ENCODE data around the gene RMDN3.

The RMDN3 gene

GRCh38 chr15:40762919-40763800 is 8.1 kb upstream of the RMDN3 start:
- H3K27ac ChIP-seq (ENCODE audit: low read length): no peak overlapping the region
- no peaks in the 10 kb centered on the region for H3K9me3 ChIP-seq (ENCODE audit: control insufficient read depth, low read depth, low read length)
- peak overlapping the region; percentile 66 for H3K9ac ChIP-seq (ENCODE audit: low read length)
- peak overlapping the region; percentile 74 for H3K4me3 ChIP-seq (ENCODE audit: low read length)
- peaks cover 19% of the 10 kb centered on the region for H3K27me3 ChIP-seq (ENCODE audit: control insufficient read depth, insufficient read depth, low read length)
- H3K36me3 ChIP-seq (ENCODE audit: control insufficient read depth, low read depth, low read length): no peaks in the 10 kb centered on the region
- H3K4me1 ChIP-seq (ENCODE audit: control insufficient read depth, low read depth, low read length): peaks cover 13% of the 10 kb centered on the region

GRCh38 chr15:40759961-40760360 is 4.9 kb upstream of the RMDN3 start:
- no peaks in the 10 kb centered on the region for H3K9me3 ChIP-seq (ENCODE audit: control insufficient read depth, low read depth, low read length)
- H3K4me1 ChIP-seq (ENCODE audit: control insufficient read depth, low read depth, low read length): peaks cover 9% of the 10 kb centered on the region
- H3K36me3 ChIP-seq (ENCODE audit: control insufficient read depth, low read depth, low read length): no peaks in the 10 kb centered on the region
- peaks cover 19% of the 10 kb centered on the region for H3K27me3 ChIP-seq (ENCODE audit: control insufficient read depth, insufficient read depth, low read length)
- H3K9ac ChIP-seq (ENCODE audit: low read length): no peak overlapping the region
- H3K4me3 ChIP-seq (ENCODE audit: low read length): no peak overlapping the region
- no peak overlapping the region for H3K27ac ChIP-seq (ENCODE audit: low read length)

- Histone ChIP-seq H3K9me3 (ENCODE audit: control insufficient read depth, low read depth, low read length) (no peaks in the 10 kb centered on the region), H3K9ac (ENCODE audit: low read length) (no peak overlapping the region), H3K4me3 (ENCODE audit: low read length) (no peak overlapping the region), H3K4me1 (ENCODE audit: control insufficient read depth, low read depth, low read length) (peaks cover 6% of the 10 kb centered on the region), H3K36me3 (ENCODE audit: control insufficient read depth, low read depth, low read length) (no peaks in the 10 kb centered on the region), H3K27me3 (ENCODE audit: control insufficient read depth, insufficient read depth, low read length) (no peaks in the 10 kb centered on the region), H3K27ac (ENCODE audit: low read length) (no peak overlapping the region)
Measured at GRCh38 chr15:40756938-40757337, 1.9 kb upstream of the RMDN3 start.

- Histone ChIP-seq H3K36me3 (ENCODE audit: control insufficient read depth, low read depth, low read length) (no peaks in the 10 kb centered on the region), H3K9ac (ENCODE audit: low read length) (peak overlapping the region; percentile 96), H3K27me3 (ENCODE audit: control insufficient read depth, insufficient read depth, low read length) (no peaks in the 10 kb centered on the region), H3K4me3 (ENCODE audit: low read length) (peak overlapping the region; percentile 77), H3K9me3 (ENCODE audit: control insufficient read depth, low read depth, low read length) (no peaks in the 10 kb centered on the region), H3K27ac (ENCODE audit: low read length) (peak overlapping the region; percentile 96), H3K4me1 (ENCODE audit: control insufficient read depth, low read depth, low read length) (peaks cover 6% of the 10 kb centered on the region)
Measured at GRCh38 chr15:40755812-40756208, 756 bp upstream of the RMDN3 start.

GRCh38 chr15:40754574-40754882 is 526 bp downstream of the RMDN3 start:
- Histone ChIP-seq H3K9me3 (ENCODE audit: control insufficient read depth, low read depth, low read length) (no peaks in the 10 kb centered on the region), H3K4me1 (ENCODE audit: control insufficient read depth, low read depth, low read length) (peaks cover 6% of the 10 kb centered on the region), H3K36me3 (ENCODE audit: control insufficient read depth, low read depth, low read length) (no peaks in the 10 kb centered on the region), H3K4me3 (ENCODE audit: low read length) (peak overlapping the region; percentile 77), H3K27ac (ENCODE audit: low read length) (no peak overlapping the region), H3K27me3 (ENCODE audit: control insufficient read depth, insufficient read depth, low read length) (no peaks in the 10 kb centered on the region), H3K9ac (ENCODE audit: low read length) (peak overlapping the region; percentile 96)

GRCh38 chr15:40751745-40752144 is 3.3 kb downstream of the RMDN3 start:
- Histone ChIP-seq H3K9ac (ENCODE audit: low read length) (no peak overlapping the region), H3K4me1 (ENCODE audit: control insufficient read depth, low read depth, low read length) (peaks cover 6% of the 10 kb centered on the region), H3K36me3 (ENCODE audit: control insufficient read depth, low read depth, low read length) (no peaks in the 10 kb centered on the region)

GRCh38 chr15:40750885-40751284 is 4.2 kb downstream of the RMDN3 start:
- Histone ChIP-seq H3K27ac (ENCODE audit: low read length) (no peak overlapping the region), H3K9ac (ENCODE audit: low read length) (no peak overlapping the region), H3K4me1 (ENCODE audit: control insufficient read depth, low read depth, low read length) (peaks cover 5% of the 10 kb centered on the region), H3K9me3 (ENCODE audit: control insufficient read depth, low read depth, low read length) (no peaks in the 10 kb centered on the region), H3K27me3 (ENCODE audit: control insufficient read depth, insufficient read depth, low read length) (no peaks in the 10 kb centered on the region), H3K36me3 (ENCODE audit: control insufficient read depth, low read depth, low read length) (no peaks in the 10 kb centered on the region), H3K4me3 (ENCODE audit: low read length) (no peak overlapping the region)

More at GRCh38 chr15:40751745-40752144, 3.3 kb downstream of the RMDN3 start:
- H3K27ac ChIP-seq (ENCODE audit: low read length): no peak overlapping the region
- H3K27me3 ChIP-seq (ENCODE audit: control insufficient read depth, insufficient read depth, low read length): no peaks in the 10 kb centered on the region
- no peak overlapping the region for H3K4me3 ChIP-seq (ENCODE audit: low read length)
- H3K9me3 ChIP-seq (ENCODE audit: control insufficient read depth, low read depth, low read length): no peaks in the 10 kb centered on the region

- no peaks in the 10 kb centered on the region for H3K9me3 ChIP-seq (ENCODE audit: control insufficient read depth, low read depth, low read length)
- no peak overlapping the region for H3K27ac ChIP-seq (ENCODE audit: low read length)
- H3K9ac ChIP-seq (ENCODE audit: low read length): no peak overlapping the region
- H3K36me3 ChIP-seq (ENCODE audit: control insufficient read depth, low read depth, low read length): no peaks in the 10 kb centered on the region
- no peaks in the 10 kb centered on the region for H3K27me3 ChIP-seq (ENCODE audit: control insufficient read depth, insufficient read depth, low read length)
- no peaks in the 10 kb centered on the region for H3K4me1 ChIP-seq (ENCODE audit: control insufficient read depth, low read depth, low read length)
- H3K4me3 ChIP-seq (ENCODE audit: low read length): no peak overlapping the region
Measured at GRCh38 chr15:40749151-40749630, 5.9 kb downstream of the RMDN3 start.

GRCh38 chr15:40747685-40748631 is 7.1 kb downstream of the RMDN3 start:
- H3K4me3 ChIP-seq (ENCODE audit: low read length): no peak overlapping the region
- H3K4me1 ChIP-seq (ENCODE audit: control insufficient read depth, low read depth, low read length): no peaks in the 10 kb centered on the region
- H3K27ac ChIP-seq (ENCODE audit: low read length): no peak overlapping the region
- no peaks in the 10 kb centered on the region for H3K9me3 ChIP-seq (ENCODE audit: control insufficient read depth, low read depth, low read length)
- H3K27me3 ChIP-seq (ENCODE audit: control insufficient read depth, insufficient read depth, low read length): no peaks in the 10 kb centered on the region
- H3K9ac ChIP-seq (ENCODE audit: low read length): no peak overlapping the region
- no peaks in the 10 kb centered on the region for H3K36me3 ChIP-seq (ENCODE audit: control insufficient read depth, low read depth, low read length)

GRCh38 chr15:40746916-40747418 is 8.1 kb downstream of the RMDN3 start:
- H3K27me3 ChIP-seq (ENCODE audit: control insufficient read depth, insufficient read depth, low read length): no peaks in the 10 kb centered on the region
- no peaks in the 10 kb centered on the region for H3K36me3 ChIP-seq (ENCODE audit: control insufficient read depth, low read depth, low read length)
- no peak overlapping the region for H3K27ac ChIP-seq (ENCODE audit: low read length)
- no peaks in the 10 kb centered on the region for H3K9me3 ChIP-seq (ENCODE audit: control insufficient read depth, low read depth, low read length)
- no peak overlapping the region for H3K4me3 ChIP-seq (ENCODE audit: low read length)
- H3K9ac ChIP-seq (ENCODE audit: low read length): no peak overlapping the region
- H3K4me1 ChIP-seq (ENCODE audit: control insufficient read depth, low read depth, low read length): no peaks in the 10 kb centered on the region

- H3K27ac ChIP-seq (ENCODE audit: low read length): no peak overlapping the region
- H3K4me3 ChIP-seq (ENCODE audit: low read length): no peak overlapping the region
- peaks cover 9% of the 10 kb centered on the region for H3K4me1 ChIP-seq (ENCODE audit: control insufficient read depth, low read depth, low read length)
- H3K36me3 ChIP-seq (ENCODE audit: control insufficient read depth, low read depth, low read length): peaks cover 3% of the 10 kb centered on the region
- no peaks in the 10 kb centered on the region for H3K27me3 ChIP-seq (ENCODE audit: control insufficient read depth, insufficient read depth, low read length)
- no peak overlapping the region for H3K9ac ChIP-seq (ENCODE audit: low read length)
- no peaks in the 10 kb centered on the region for H3K9me3 ChIP-seq (ENCODE audit: control insufficient read depth, low read depth, low read length)
Measured at GRCh38 chr15:40744815-40745152, 10.3 kb downstream of the RMDN3 start.

All from iPS-18a (cell line).